GM12875 (cell line): ENCODE results near the gene STAT4.

ENCODE experiments used
- H3K4me3 ChIP-seq: one replicate; pipeline ENCODE4 v1.5.1; 2011; ENCODE audit warnings: low read depth, low read length, control low read depth
- TF ChIP-seq, protein P1 (sequence below): IDR thresholded peaks from 2 replicates; pipeline ENCODE4 v1.5.1; 2011; ENCODE audit warnings: low read depth, mild to moderate bottlenecking, control low read depth, inconsistent platforms, low read length, moderate library complexity, borderline replicate concordance; ENCODE audit not compliant: insufficient read depth

Gene STAT4

DNA sequence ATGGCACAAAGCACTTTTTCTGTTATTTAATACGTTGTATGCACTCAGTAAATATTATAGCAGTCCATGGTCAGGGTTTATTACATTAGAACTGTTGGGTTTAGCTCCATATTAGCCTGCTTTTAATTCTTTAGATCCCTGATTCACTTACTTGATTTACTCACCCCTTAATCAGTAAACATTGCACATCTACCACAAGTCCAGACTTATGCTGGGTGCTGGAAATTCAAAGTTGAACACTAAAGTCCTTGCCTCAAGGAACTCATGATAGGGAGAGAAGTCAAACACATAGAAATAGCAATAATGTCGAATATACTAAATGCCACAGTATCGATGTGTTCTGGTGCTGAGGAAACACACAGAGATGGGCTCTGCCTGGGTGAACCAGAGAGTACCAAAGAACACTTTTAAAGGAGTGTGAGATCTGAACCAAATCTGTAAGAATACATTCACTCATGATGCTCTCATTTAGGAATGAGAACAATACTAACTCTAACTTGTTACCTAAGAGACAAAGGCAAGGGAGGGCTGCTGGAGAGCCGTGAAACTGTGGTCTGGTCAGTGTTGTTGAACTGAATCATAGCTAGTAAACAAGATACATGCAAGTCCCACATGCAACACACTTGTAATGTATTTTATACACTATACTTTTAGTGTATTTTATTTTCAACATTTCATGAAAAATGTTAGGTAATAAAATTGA lies 4.9 kb downstream of the STAT4 start:
- H3K4me3 ChIP-seq, result no peak overlapping the region
- TF ChIP-seq, protein P1, sequence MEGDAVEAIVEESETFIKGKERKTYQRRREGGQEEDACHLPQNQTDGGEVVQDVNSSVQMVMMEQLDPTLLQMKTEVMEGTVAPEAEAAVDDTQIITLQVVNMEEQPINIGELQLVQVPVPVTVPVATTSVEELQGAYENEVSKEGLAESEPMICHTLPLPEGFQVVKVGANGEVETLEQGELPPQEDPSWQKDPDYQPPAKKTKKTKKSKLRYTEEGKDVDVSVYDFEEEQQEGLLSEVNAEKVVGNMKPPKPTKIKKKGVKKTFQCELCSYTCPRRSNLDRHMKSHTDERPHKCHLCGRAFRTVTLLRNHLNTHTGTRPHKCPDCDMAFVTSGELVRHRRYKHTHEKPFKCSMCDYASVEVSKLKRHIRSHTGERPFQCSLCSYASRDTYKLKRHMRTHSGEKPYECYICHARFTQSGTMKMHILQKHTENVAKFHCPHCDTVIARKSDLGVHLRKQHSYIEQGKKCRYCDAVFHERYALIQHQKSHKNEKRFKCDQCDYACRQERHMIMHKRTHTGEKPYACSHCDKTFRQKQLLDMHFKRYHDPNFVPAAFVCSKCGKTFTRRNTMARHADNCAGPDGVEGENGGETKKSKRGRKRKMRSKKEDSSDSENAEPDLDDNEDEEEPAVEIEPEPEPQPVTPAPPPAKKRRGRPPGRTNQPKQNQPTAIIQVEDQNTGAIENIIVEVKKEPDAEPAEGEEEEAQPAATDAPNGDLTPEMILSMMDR, result no peak

DNA sequence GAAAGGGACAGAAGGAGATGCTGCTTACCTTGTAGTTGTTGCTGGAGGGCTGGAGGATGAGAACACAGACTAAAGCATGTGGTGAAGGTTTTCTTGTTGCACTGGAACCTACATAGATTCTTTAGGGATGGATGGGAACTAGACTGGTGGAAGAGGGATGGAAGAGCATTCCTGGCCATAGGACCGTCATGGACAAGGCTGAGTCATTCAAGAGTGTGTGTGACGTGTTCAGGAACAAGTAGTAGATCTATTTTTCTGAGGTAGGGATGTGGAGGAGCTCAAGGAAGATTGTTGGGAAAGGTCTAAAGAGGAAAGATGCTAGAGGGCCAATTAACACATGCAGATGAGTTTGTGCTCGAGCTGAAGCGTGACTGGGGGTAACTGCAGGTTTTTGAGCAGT lies 6.6 kb downstream of the STAT4 start:
- TF ChIP-seq, protein P1, result no peak
- H3K4me3 ChIP-seq, result no peak overlapping the region

- TF ChIP-seq, protein P1, result no peak
- H3K4me3 ChIP-seq, result no peak overlapping the region
Measured at GRCh38 chr2:191143791-191144190, 7.0 kb downstream of the STAT4 start.

DNA sequence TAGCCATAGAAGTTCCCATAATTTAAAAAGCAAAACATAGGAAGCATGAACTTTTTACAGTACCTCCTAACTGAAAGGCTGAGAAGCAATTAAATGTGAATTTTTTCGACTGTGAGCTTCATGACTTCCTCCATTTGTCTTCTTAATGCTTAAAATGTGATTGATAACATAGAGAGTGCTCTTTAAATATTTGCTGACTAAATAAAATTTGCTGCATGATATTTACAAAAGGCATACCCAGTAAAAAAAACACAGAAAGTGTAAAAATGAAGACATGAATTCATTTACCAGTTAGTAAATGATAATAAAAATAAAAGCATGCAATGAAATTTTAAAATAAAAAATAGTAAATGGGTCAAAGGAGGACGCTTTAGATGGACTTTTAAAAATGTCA lies 21.9 kb downstream of the STAT4 start:
- H3K4me3 ChIP-seq, result no peak overlapping the region
- TF ChIP-seq, protein P1, result no peak

DNA sequence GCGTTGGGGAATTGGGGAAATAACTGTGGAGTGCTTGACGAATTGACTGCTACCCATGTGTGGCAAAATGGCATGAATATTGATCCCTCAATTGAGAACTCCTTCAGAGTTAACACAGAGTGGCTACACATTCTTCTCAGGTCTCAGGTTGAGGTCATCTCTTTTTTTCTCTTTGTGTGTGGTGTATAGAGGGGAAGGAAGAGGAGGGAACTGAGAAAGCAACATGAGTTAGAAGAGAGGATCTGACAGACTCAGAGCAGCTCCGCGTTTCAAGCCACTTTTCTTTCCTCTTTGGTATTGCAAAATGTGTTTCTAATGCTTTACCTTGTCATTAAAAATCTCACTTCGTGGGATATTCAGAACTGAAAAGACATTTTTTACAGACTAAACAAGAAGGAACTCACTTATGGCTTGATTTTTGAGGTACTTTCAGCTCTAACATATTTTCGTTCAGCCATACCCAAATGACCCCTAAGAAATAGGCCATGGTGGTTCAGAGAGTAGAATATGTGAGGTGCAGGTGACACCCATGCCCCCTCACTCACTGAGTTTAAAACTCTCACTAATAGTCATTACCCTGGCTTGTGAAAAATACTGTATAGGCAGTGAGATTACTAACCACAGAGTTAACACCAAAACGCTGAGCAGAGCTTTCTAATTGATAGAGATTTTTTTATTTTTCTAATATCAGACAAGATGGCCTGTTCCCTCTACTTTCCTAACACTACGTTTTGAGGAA lies 22.5 kb downstream of the STAT4 start:
- H3K4me3 ChIP-seq, result no peak overlapping the region
- TF ChIP-seq, protein P1, result no peak

- TF ChIP-seq, protein P1, result no peak
- H3K4me3 ChIP-seq, result no peak overlapping the region
Measured at GRCh38 chr2:191127235-191127634, 23.6 kb downstream of the STAT4 start.
